ENCODE data around the gene MEIS2.
A peak's percentile ranks its signal among the peaks of the same experiment; 100 is the strongest.

Gene MEIS2

GRCh38 chr15:37077623-37078351 is 22.6 kb downstream of the MEIS2 start:
- no peak for DNase-seq (ENCODE audit: low read depth)

- DNase-seq (ENCODE audit: low read depth), result no peak
Measured at GRCh38 chr15:37076543-37076942, 23.8 kb downstream of the MEIS2 start.

DNA sequence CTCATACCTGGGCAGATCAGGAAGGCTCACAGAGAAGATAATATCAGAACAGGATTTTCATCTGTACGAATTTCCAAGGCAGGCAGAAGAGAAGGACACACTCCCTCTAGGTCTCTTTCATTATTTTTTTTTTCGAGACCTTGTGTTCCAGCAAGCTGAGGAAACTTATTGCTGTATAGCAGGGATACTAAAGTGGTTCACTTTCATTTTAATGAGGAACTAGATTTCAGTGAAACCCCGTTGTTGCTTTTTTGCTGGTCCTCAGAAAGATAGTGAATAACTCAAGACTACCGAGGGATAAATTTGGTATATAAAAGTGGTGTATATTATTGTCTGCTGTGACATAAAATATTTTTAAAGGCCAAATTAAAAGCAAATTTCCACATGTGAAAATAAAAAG is 24.6 kb downstream of the MEIS2 start:
- no peak for DNase-seq (ENCODE audit: low read depth)

DNA sequence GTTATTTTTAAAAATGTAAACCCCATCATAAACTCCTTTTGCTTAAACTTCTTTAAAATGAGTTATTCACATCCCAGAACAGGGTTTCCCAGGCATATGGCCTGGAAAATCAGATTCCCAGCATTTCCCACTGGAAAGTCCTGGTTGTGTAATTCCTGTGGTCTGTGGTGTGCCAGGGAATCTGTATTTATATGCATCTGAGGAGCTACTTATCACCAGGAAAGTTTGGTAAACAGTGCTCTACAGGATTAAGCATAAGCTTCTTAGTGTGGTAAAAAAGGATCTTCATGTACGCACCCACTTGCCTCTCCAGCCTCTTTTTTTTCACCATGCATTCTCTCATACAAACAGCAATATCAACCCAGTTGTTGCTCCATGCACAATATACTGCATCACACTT is 28.2 kb downstream of the MEIS2 start:
- no peak for DNase-seq (ENCODE audit: low read depth)

GRCh38 chr15:37071134-37071533 is 29.2 kb downstream of the MEIS2 start:
- DNase-seq (ENCODE audit: low read depth), result no peak

GRCh38 chr15:37070686-37071085 is 29.7 kb downstream of the MEIS2 start:
- DNase-seq (ENCODE audit: low read depth), result no peak

GRCh38 chr15:37061996-37062395 is 38.4 kb downstream of the MEIS2 start:
- no peak for DNase-seq (ENCODE audit: low read depth)

GRCh38 chr15:37059086-37059485 is 41.3 kb downstream of the MEIS2 start:
- peak; percentile 54 for DNase-seq (ENCODE audit: low read depth)

- no peak for DNase-seq (ENCODE audit: low read depth)
Measured at GRCh38 chr15:37058316-37058985, 41.9 kb downstream of the MEIS2 start.

GRCh38 chr15:37057831-37058230 is 42.5 kb downstream of the MEIS2 start:
- no peak for DNase-seq (ENCODE audit: low read depth)

GRCh38 chr15:37057256-37057655 is 43.1 kb downstream of the MEIS2 start:
- no peak for DNase-seq (ENCODE audit: low read depth)

DNA sequence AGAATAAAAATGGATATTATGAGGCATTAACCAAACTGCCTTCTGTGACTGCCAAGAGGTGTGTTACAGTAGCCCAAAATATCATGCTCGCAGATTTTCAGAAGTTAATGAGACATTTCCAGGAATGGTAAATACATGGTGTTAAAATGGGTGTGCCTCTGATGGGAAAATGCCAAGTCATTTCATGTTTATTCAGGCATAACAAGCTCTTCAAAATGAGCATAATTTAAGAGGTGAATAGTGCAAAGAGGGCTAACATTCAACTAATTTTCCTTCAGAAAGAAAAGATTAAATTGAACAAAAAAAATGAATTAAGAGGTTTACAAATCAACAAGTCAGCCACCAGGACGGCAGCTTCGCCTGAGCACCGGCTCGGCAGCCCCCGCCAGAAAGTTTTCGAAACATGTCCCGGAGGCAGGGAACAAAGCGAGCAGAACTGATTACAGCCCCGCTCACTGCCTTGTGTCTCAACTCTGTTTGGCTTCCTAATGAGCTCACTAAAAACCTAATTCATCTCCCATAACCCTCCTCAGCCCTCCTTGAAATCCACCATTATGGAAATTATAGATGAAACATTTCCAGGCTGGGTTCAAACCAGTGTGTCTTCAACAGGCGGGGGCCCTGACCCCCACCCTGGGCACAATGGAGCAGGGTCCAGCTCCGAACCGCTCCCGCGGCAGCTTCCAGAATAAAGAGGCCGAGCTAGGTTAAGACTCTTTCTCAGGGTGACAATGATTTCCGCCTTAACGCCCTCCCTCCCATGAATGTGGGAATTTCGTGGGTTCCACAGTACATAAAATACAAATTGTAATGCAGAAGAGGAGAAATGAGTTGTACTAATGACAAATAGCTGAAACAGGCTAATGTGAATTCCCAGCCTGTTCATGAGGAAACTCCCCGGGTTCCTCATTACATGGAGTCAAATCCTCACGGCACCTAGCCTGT is 43.9 kb downstream of the MEIS2 start:
- DNase-seq (ENCODE audit: low read depth), result no peak

DNA sequence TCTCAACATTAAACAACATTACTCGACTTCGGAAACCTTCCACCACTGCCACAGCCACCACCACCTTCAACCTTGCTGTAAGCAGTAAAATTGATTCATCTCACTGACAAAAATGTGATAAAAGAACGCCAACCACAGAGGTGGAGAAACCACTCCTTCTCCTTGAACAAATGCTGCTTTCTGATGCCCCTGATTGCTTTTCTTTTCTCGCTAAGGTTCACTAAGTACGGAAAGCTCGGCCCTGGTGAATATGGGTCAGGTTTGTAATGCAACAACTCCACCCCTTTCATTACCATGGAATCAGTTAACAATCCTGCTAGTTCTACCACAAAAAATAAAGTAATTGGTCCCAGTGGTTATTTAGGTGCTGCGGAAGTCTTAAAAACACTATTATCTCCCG is 44.9 kb downstream of the MEIS2 start:
- DNase-seq (ENCODE audit: low read depth), result no peak

GRCh38 chr15:37054336-37054735 is 46.0 kb downstream of the MEIS2 start:
- no peak for DNase-seq (ENCODE audit: low read depth)

DNA sequence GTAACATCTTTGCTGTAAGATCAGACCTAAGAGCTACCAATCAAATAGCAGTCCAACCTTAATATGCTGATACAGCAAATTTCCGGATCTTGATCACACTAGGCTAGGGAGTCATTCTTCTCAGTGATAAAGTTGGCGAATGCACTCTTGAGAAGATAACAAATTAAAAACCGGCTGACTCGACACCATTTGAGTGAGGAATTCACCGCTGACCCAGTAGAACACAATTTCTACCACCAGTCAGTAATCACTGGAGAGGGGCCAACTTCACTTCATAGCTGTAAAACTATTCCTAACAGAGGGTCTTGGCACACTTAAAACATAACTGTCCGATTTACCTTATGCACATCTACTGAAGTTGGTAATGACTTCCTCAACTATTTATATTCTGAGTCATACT is 47.2 kb downstream of the MEIS2 start:
- no peak for DNase-seq (ENCODE audit: low read depth)

GRCh38 chr15:37050345-37050744 is 50.0 kb downstream of the MEIS2 start:
- no peak for DNase-seq (ENCODE audit: low read depth)

- no peak for DNase-seq (ENCODE audit: low read depth)
Measured at GRCh38 chr15:37046876-37047614, 53.3 kb downstream of the MEIS2 start.

DNA sequence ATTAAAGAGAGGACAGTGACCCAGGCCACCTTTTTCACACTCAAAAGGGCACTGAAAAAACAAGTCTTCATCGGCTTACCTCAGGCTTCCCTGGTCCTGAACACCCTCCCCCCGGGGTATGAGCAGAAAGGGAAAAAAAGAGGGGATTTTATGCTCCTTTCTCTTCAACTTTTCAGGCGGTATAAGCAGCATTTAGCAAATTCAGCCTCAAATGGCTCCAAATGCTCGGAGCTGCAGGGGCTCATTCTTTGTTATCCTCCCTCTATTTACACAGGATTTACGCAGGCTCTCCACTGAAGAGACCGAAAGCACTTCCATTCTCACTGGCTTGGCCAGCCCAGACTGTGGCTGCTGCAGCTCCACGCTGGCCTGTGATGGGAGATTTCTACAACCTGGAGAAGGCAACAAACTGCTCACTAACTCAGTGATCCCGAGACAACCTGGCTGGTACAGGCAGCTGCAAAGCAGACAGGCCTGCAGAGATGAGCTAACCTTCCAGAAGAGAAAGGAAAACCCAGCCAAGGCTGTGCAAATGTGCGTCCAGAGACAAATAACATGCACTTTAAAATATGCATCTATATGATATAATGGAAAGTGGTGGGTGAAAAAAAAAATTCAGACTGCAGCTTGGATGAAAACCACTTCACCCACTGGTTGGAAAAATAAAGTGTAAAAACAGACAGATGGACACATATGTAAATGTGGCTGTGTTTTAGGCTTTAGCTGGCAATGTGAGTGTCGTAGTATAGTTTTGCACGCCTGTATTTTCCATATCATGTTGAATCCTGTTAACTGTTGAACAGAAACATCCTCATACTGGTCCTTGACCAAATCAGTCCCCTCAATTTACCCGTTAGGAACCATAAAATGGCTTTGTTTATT is 54.2 kb downstream of the MEIS2 start:
- no peak for DNase-seq (ENCODE audit: low read depth)

DNA sequence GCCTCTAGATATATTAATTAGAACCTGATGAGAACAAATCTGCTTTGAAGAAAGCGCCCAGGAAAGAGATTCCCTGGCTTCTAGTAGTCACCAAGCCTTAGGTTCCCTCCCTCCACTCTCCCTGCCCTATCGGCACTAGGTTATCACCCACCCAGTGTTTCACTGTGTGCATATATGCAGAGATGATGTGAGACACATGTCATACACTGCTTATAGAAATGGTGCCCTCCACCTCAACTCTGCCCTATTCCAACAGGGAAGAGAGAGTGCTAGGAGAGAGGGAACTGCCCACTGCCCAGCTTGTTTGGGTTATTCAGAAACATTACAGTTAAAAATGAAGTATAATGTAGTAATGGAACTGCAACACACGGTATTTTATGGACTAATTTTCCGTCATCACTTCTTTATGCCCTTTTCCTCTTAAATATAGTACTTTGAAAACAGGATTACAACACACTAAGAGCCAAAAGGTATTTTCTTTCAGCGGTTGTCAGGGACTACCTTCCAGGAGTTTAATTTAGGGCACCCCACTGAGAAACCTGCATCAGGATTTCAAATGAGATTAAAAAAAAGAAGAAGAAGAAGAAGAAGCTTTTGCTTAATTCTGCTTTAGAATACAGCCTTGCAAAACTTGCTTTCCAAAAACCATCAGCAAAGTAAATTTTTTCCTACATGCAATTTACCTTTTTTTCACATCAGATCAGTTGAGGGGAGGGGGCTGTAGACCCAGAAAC is 55.3 kb downstream of the MEIS2 start:
- no peak for DNase-seq (ENCODE audit: low read depth)

GRCh38 chr15:37041836-37042235 is 58.5 kb downstream of the MEIS2 start:
- no peak for DNase-seq (ENCODE audit: low read depth)
